NCI-H446 treated with DMSO at 0.1 percent for 48 hours (cell line): ENCODE results near the gene CMA1.
"Not testable (repeated sequence)": the region's sequence is repeated elsewhere in the genome, so short reads cannot be mapped to it uniquely, and the experiment has no call there.

Source experiments
- DNase-seq: peaks from one replicate; lab custom pipeline; 2025; lab: John Stamatoyannopoulos, UW

Gene CMA1

GRCh38 chr14:24508155-24508840, at the start of gene CMA1:
TSS of gene CMA1 (minus strand) at chr14:24508265. CDS start at chr14:24508235, 30 bp downstream.
- DNase-seq, result no peak

- no peak for DNase-seq
These were observed 48.7 kb upstream of the CMA1 start for GRCh38 chr14:24556756-24557155.

GRCh38 chr14:24549064-24549463, 41.0 kb upstream of the CMA1 start:
- not testable (repeated sequence) for DNase-seq

GRCh38 chr14:24542346-24542936, 34.4 kb upstream of the CMA1 start:
- DNase-seq, result no peak

- no peak for DNase-seq
These were observed 27.7 kb upstream of the CMA1 start for GRCh38 chr14:24535737-24536136.

- DNase-seq, result no peak
These were observed 26.2 kb upstream of the CMA1 start for GRCh38 chr14:24534286-24534685.

GRCh38 chr14:24525877-24526620, 18.0 kb upstream of the CMA1 start:
- not testable (repeated sequence) for DNase-seq

GRCh38 chr14:24518851-24519250, 10.8 kb upstream of the CMA1 start:
- no peak for DNase-seq

GRCh38 chr14:24514209-24514608, 6.1 kb upstream of the CMA1 start:
- DNase-seq, result no peak

- DNase-seq, result no peak
These were observed 4.9 kb upstream of the CMA1 start for GRCh38 chr14:24513009-24513408.

GRCh38 chr14:24506443-24506842, 1.6 kb downstream of the CMA1 start:
- DNase-seq, result no peak

- no peak for DNase-seq
These were observed 3.6 kb downstream of the CMA1 start for GRCh38 chr14:24504425-24504950.

- DNase-seq, result not testable (repeated sequence)
These were observed 16.3 kb downstream of the CMA1 start for GRCh38 chr14:24491586-24492408.

GRCh38 chr14:24483604-24484252, 24.3 kb downstream of the CMA1 start:
- no peak for DNase-seq

- DNase-seq, result not testable (repeated sequence)
These were observed 25.3 kb downstream of the CMA1 start for GRCh38 chr14:24482699-24483303.

- no peak for DNase-seq
These were observed 26.3 kb downstream of the CMA1 start for GRCh38 chr14:24481622-24482324.

- not testable (repeated sequence) for DNase-seq
These were observed 28.1 kb downstream of the CMA1 start for GRCh38 chr14:24479999-24480398.

GRCh38 chr14:24475261-24475660, 32.8 kb downstream of the CMA1 start:
- DNase-seq, result no peak

- no peak for DNase-seq
These were observed 34.9 kb downstream of the CMA1 start for GRCh38 chr14:24473211-24473610.

- not testable (repeated sequence) for DNase-seq
These were observed 37.6 kb downstream of the CMA1 start for GRCh38 chr14:24470450-24470849.
